Ovary (tissue), 9 donors: Measurements from ENCODE around the gene KRT78. TPM values are rescaled to one million over a fixed set of nuclear protein-coding genes. Genes with fewer than 3 reads are reported as not detected.

ENCODE experiments used
- DNase-seq, 5 donors: peaks; one replicate each; pipeline ENCODE4 v3.0.0-alpha.2; 2019 to 2020
- H3K27ac ChIP-seq, 2 donors: fragments of 200-600 bp; one replicate each; pipeline versions ENCODE4 v1.5.1 to v1.8.0; 2019 to 2022
- H3K27me3 ChIP-seq: fragments of 200-600 bp; one replicate; pipeline ENCODE4 v1.8.0; 2022
- H3K36me3 ChIP-seq: fragments of 200-600 bp; sonication (generic); one replicate; pipeline ENCODE4 v1.5.1; 2019
- H3K4me1 ChIP-seq: one replicate; pipeline ENCODE4 v1.8.1; 2013; ENCODE audit warnings: mild to moderate bottlenecking, moderate library complexity; ENCODE audit not compliant: insufficient read depth
- H3K4me3 ChIP-seq: fragments of 200-600 bp; sonication (generic); one replicate; pipeline ENCODE4 v1.5.1; 2017
- H3K9me3 ChIP-seq, 2 donors: fragments of 200-600 bp in 1 of 2; sonication (generic) in 1 of 2; one replicate each; pipeline versions ENCODE4 v1.5.1 to v1.8.1; 2013 to 2019; ENCODE audit warnings: mild to moderate bottlenecking in 1 of 2, moderate library complexity in 1 of 2
- CTCF ChIP-seq, 3 donors: fragments of 450-650 bp in 2 of 3; fragments of 200-600 bp in 1 of 3; IDR thresholded peaks; one replicate each; pipeline versions ENCODE4 v1.5.1 to v1.8.0; 2016 to 2022; ENCODE audit warnings: antibody characterized with exemption in 3 of 3, mild to moderate bottlenecking in 1 of 3
- EP300 ChIP-seq: sonication (generic); formaldehyde crosslinking; IDR thresholded peaks from one replicate; pipeline ENCODE4 v1.6.1; 2017; ENCODE audit warnings: antibody characterized with exemption
- POLR2A ChIP-seq: fragments of 450-650 bp; IDR thresholded peaks from one replicate; pipeline ENCODE4 v1.6.1; 2017; ENCODE audit warnings: antibody characterized with exemption, mild to moderate bottlenecking, moderate library complexity
- WGBS, 3 donors: extraction: QIAGEN DNeasy Blood & Tissue Kit in 1 of 3; methylation state at CpG; one replicate each; pipeline versions ENCODE4 v1.1.5 to v1.1.7; 2013 to 2017; 5-methylcytosine and 5-hydroxymethylcytosine counted together
- intact Hi-C, 4 donors: fragments of 100-400 bp; cut with DNase I; formaldehyde crosslinking; loops; one replicate each; pipeline versions ENCODE4 v1.11.0 to v1.15.1; 2022 to 2023
- polyA plus RNA-seq, 2 donors: library from polyadenylated mRNA; stranded (reverse); fragments of 200-250 nt in 1 of 2; fragments of 350-450 nt in 1 of 2; fragmentation: Illumina TruSeq in 1 of 2; extraction: RNeasy Lipid Tissue Mini Kit (QIAGEN cat#74804) in 1 of 2; gene quantifications; one replicate each; pipeline ENCODE4 v1.2.3, GENCODE V29; 2013 to 2014
- total RNA-seq, 7 donors: library from RNA; depleted of rRNA in 2 of 7; stranded (reverse); fragments of >200 nt in 2 of 7; fragmentation: NEBNext Ultra II Directional in 3 of 7; extraction: Animal tissue kit (Norgen Biotek cat#: 25700) in 3 of 7; gene quantifications; one replicate each; pipeline versions ENCODE4 v1.1.0 to v1.2.4, GENCODE V29; 2016 to 2023
- donor health status: DM: no; HTN: no; CAD: no; lungs with moderate emphysema.
- donor health status: DM: no; HTN: no; CAD: no.
- donor health status: Bipolar disorder and iron deficiency.
- donor health status: DM: yes; HTN: yes; CAD: no.
- donor health status: DM: no; HTN: no; CAD: no.
- donor health status: DM: yes; HTN: yes; CAD: no.

KRT78 gene
- total and polyA plus RNA-seq, 9 donors = 0.46 TPM; not detected in 8

GRCh38 chr12:52828591-52829021, 20.2 kb downstream of the KRT78 start:
- no peak for DNase-seq
- Histone ChIP-seq H3K4me1 (no peaks in the 10 kb centered on the region), H3K4me3 (no peak overlapping the region), H3K27ac (no peak overlapping the region), H3K36me3 (no peaks in the 10 kb centered on the region), H3K27me3 (no peaks in the 10 kb centered on the region), H3K9me3 (no peaks in the 10 kb centered on the region)
- intact Hi-C loops = no loop called here
- no peak for TF ChIP-seq EP300
- no peak for TF ChIP-seq POLR2A
- no peak for TF ChIP-seq CTCF (IDR thresholded peaks at IDR 0.05)
- WGBS, 3 donors = 5 to 18% (median 11%) methylated on average over 2 of the region's 2 CpGs

GRCh38 chr12:52828156-52828555, 20.6 kb downstream of the KRT78 start:
- no peaks in the 10 kb centered on the region for H3K9me3 ChIP-seq
- no peaks in the 10 kb centered on the region for H3K27me3 ChIP-seq
- no peak for DNase-seq
- H3K36me3 ChIP-seq = no peaks in the 10 kb centered on the region
- H3K27ac ChIP-seq = no peak overlapping the region
- intact Hi-C loops = no loop called here
- H3K4me3 ChIP-seq = no peak overlapping the region
- no peaks in the 10 kb centered on the region for H3K4me1 ChIP-seq
- TF ChIP-seq EP300 (no peak), POLR2A (no peak), CTCF (IDR thresholded peaks at IDR 0.05) (no peak)

- intact Hi-C loops = no loop called here
- Histone ChIP-seq H3K9me3 (no peaks in the 10 kb centered on the region), H3K27me3 (no peaks in the 10 kb centered on the region), H3K4me1 (no peaks in the 10 kb centered on the region), H3K27ac (no peak overlapping the region), H3K4me3 (no peak overlapping the region), H3K36me3 (no peaks in the 10 kb centered on the region)
- TF ChIP-seq POLR2A (no peak), CTCF (IDR thresholded peaks at IDR 0.05) (no peak), EP300 (no peak)
- WGBS, 3 donors = 69 to 82% (median 72%) methylated on average over 6 of the region's 6 CpGs
- no peak for DNase-seq
Measured at GRCh38 chr12:52827499-52828090, 21.2 kb downstream of the KRT78 start.

DNA sequence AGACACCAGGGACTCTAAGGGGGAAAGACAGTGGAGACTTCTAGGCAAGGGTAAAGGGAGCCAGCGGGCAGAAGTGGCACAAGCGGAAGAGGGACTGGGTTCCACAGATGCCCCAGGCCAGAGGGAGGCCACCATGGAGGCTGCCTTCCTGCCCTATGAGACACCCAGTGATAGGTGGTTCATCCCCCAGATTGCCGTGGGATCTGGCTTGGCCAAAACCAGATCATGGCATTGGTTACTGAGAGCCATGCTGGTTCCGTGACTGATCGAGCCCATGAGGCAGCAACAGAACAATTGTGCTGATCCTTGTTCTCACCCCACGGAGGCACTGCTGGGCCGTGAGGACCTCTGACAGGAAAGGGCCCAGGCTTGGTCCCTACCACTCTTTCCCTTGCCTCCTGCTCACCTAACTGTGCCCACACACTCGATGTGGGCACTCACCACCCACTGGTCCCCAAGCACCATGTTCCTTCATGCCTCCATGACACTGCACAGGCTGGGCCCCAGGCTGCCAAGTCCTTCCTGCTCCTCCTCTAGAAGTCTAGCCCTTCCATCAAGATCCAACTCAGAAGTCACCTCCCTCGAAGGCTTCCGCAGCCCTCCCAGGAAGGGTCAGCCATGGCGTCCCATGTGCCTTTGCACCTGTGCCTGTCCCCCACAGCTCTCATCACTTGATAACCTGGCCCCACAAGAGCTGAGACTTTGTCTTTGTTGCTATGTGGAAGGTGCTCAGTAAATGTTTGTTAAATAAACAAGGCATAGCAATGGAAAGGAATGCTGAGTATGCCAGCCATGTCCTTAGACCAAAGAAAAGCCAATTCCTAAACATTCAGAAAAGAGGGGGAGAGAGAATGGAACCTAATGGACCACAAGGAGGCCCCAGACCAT, 21.9 kb downstream of the KRT78 start:
- Histone ChIP-seq H3K4me3 (no peak overlapping the region), H3K9me3 (no peaks in the 10 kb centered on the region), H3K36me3 (no peaks in the 10 kb centered on the region), H3K27ac (no peak overlapping the region), H3K27me3 (no peaks in the 10 kb centered on the region), H3K4me1 (no peaks in the 10 kb centered on the region)
- DNase-seq = no peak
- 91 to 92% (median 92%) methylated on average over 11 of the region's 11 CpGs for WGBS, 3 donors
- intact Hi-C loops = no loop called here
- TF ChIP-seq POLR2A (no peak), EP300 (no peak), CTCF (IDR thresholded peaks at IDR 0.05) (no peak)
